ENCODE results near the gene C12orf42.

Gene C12orf42

GRCh38 chr12:103501447-103501846 lies 5.7 kb upstream of the C12orf42 start:
- intact Hi-C loops (cut with DNase I): no loop called here
- DNase-seq: no peak

- intact Hi-C loops (cut with DNase I): no loop called here
Observed at GRCh38 chr12:103499571-103499970, 3.8 kb upstream of the C12orf42 start.

GRCh38 chr12:103498990-103499389 lies 3.2 kb upstream of the C12orf42 start:
- intact Hi-C loops (cut with DNase I): no loop called here
- no peak for DNase-seq

More at GRCh38 chr12:103499571-103499970, 3.8 kb upstream of the C12orf42 start:
- DNase-seq: no peak

GRCh38 chr12:103494734-103495468 lies 867 bp downstream of the C12orf42 start:
- peak in 3 of 42 donors; percentile 3 to 11 (median 7) for DNase-seq
- intact Hi-C loops (cut with DNase I): no loop called here

GRCh38 chr12:103494051-103494733 lies 1.6 kb downstream of the C12orf42 start:
- intact Hi-C loops (cut with DNase I): no loop called here
- no peak for DNase-seq

- no peak for DNase-seq
- intact Hi-C loops (cut with DNase I): no loop called here
Observed at GRCh38 chr12:103493199-103493598, 2.6 kb downstream of the C12orf42 start.

GRCh38 chr12:103482365-103482764 lies 13.4 kb downstream of the C12orf42 start:
- no peak for DNase-seq
- intact Hi-C loops (cut with DNase I): no loop called here

- intact Hi-C loops (cut with DNase I): no loop called here
- DNase-seq: no peak
Observed at GRCh38 chr12:103475073-103475472, 20.7 kb downstream of the C12orf42 start.

GRCh38 chr12:103470664-103471063 lies 25.1 kb downstream of the C12orf42 start:
- intact Hi-C loops (cut with DNase I): no loop called here
- DNase-seq: no peak

GRCh38 chr12:103469719-103470118 lies 26.0 kb downstream of the C12orf42 start:
- no peak for DNase-seq
- intact Hi-C loops (cut with DNase I): no loop called here

GRCh38 chr12:103468837-103469236 lies 26.9 kb downstream of the C12orf42 start:
- DNase-seq: no peak
- intact Hi-C loops (cut with DNase I): no loop called here

- no peak for DNase-seq
- intact Hi-C loops (cut with DNase I): no loop called here
Observed at GRCh38 chr12:103462675-103463074, 33.1 kb downstream of the C12orf42 start.

GRCh38 chr12:103457471-103457870 lies 38.3 kb downstream of the C12orf42 start:
- intact Hi-C loops (cut with DNase I): no loop called here
- no peak for DNase-seq

- DNase-seq: no peak
- intact Hi-C loops (cut with DNase I): no loop called here
Observed at GRCh38 chr12:103456006-103456405, 39.8 kb downstream of the C12orf42 start.

GRCh38 chr12:103455020-103455763 lies 40.6 kb downstream of the C12orf42 start:
- intact Hi-C loops (cut with DNase I): no loop called here
- no peak for DNase-seq

- intact Hi-C loops (cut with DNase I): no loop called here
- no peak for DNase-seq
Observed at GRCh38 chr12:103444983-103445382, 50.8 kb downstream of the C12orf42 start.

GRCh38 chr12:103442822-103443221 lies 52.9 kb downstream of the C12orf42 start:
- DNase-seq: no peak
- intact Hi-C loops (cut with DNase I): no loop called here

GRCh38 chr12:103442182-103442555 lies 53.6 kb downstream of the C12orf42 start:
- intact Hi-C loops (cut with DNase I): no loop called here
- DNase-seq: no peak

GRCh38 chr12:103441437-103442181 lies 54.2 kb downstream of the C12orf42 start:
- intact Hi-C loops (cut with DNase I): no loop called here
- DNase-seq: no peak

Data from head of caudate nucleus (tissue), 42 donors.